ENCODE data around the gene GIGYF2.
"Not testable (repeated sequence)": the region's sequence is repeated elsewhere in the genome, so short reads cannot be mapped to it uniquely, and the experiment has no call there.

Gene GIGYF2

DNA sequence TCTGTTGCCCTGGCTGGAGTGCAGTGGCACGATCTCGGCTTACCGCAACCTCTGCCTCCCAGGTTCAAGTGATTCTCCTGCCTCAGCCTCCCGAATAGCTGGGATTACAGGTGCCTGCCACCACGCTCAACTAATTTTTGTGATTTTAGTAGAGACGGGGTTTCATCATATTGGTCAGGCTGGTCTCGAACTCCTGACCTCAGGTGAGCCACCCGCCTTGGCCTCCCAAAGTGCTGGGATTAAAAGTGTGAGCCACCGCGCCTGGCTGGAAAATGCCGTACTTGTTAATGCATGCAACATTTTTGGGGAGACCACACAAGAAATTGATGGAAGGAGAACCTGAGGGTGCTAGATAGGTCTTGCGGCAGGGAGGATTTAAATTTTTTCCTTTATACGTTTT is 6.0 kb upstream of the GIGYF2 start:
- not testable (repeated sequence) for DNase-seq

GRCh38 chr2:232693344-232693743 is 3.8 kb upstream of the GIGYF2 start:
- no peak for DNase-seq

DNA sequence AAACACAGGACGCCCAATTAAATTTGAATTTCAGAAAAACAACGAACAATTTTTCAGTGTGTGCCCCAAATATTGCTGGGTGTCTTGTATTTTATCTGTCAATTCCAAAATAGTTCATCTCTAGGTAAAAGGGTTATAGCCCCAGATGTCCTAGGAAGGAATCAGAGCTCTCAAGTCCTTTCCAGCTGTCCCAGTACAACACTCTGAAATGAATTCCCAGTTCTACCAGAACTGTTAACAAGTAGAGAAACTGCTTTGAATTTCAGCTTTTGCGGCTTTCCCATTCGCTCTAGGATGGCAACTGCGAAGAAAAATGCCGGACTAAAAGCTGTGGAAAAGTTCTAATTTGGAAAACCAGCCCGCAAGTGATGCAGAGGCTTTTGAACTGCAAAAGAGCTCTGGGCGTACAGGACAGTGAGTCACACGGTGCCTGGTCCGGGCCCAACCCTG is 497 bp upstream of the GIGYF2 start:
- no peak for DNase-seq

DNA sequence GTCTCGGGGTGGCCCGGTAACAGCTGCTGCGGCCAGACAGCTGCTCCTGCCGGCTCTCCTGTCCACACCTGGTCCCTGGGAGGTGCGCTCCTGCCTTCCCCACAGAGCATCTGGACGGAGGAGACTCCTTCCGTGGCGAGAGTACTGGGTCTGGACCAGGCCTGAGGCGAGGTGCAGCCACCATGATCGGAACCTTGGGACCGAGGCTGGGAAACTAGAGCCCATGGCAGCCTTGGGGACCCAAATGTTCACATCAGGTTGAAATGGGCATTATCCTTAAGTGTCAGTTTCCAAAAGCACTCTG is 628 bp downstream of the GIGYF2 start:
- no peak for DNase-seq

GRCh38 chr2:232698556-232699091 is 1.5 kb downstream of the GIGYF2 start:
- DNase-seq: no peak

- DNase-seq: no peak
Observed at GRCh38 chr2:232699110-232699509, 2.0 kb downstream of the GIGYF2 start.

GRCh38 chr2:232700154-232700553 is 3.0 kb downstream of the GIGYF2 start:
- DNase-seq: no peak

DNA sequence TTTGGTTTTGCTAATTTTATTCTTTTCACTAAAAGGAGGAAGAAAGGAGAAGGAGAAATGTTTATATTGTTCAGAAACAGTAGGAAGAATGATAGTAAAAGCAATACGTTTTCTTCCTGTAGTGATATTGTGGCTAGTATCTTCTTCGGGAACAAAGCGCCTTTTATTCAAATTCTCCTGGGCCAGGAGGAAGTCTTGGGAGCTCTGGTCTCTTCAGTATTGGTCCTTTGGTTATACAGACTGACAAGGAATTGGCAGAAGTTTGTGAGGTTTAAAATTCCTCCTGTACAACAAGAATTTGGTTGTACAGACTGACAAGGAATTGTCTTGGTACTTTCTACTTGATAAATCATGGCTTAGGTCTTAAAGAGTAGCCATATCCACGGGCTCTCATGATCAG is 9.9 kb downstream of the GIGYF2 start:
- no peak for DNase-seq

DNA sequence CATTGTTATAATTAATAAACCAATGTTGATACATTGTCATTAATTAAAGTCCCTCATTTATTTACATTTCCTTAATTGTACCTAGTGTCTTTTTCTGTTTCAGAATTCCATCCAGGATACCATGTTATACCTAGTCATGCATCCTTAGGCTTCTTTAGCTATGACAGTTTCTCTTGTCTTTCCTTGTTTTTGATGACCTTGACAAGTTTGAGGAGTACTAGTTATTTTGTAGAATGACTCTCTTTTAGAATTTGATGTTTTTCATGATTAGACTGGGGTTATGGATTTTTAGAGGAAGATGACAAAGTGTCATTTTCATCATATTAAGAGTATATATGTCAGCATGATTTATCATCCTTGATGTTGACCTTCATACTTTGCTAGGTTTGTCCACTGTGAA is 16.4 kb downstream of the GIGYF2 start:
- DNase-seq: no peak

DNA sequence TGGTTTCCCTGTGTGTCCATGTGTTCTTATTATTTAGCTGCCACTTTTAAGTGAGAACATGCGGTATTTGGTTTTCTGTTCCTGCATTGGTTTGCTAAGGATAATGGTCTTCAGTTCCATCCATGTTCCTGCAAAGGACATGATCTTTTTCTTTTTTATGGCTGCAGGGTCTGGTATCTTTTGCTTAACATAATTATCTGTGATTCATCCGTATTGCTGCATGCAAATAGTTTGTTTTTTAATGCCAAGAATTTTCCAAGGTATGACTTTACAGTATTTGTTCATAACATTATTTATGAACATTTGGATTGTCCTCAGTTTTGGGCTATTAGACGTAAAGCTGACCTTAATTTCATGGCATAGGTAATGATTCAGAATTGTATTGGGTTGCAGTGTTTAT is 17.8 kb downstream of the GIGYF2 start:
- no peak for DNase-seq

DNA sequence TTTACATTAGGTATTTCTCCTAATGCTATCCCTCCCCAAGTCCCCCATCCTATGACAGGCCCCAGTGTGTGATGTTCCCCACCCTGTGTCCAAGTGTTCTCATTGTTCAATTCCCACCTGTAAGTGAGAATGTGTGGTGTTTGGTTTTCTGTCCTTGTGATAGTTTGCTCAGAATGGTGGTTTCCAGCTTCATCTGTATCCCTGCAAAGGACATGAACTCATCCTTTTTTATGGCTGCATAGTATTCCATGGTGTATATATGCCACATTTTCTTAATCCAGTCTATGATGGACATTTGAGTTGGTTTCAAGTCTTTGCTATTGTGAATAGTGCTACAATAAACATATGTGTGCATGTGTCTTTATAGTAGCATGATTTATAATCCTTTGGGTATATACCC is 22.9 kb downstream of the GIGYF2 start:
- DNase-seq: not testable (repeated sequence)

GRCh38 chr2:232721261-232721660 is 24.1 kb downstream of the GIGYF2 start:
- no peak for DNase-seq

- no peak for DNase-seq
Observed at GRCh38 chr2:232721882-232722281, 24.8 kb downstream of the GIGYF2 start.

DNA sequence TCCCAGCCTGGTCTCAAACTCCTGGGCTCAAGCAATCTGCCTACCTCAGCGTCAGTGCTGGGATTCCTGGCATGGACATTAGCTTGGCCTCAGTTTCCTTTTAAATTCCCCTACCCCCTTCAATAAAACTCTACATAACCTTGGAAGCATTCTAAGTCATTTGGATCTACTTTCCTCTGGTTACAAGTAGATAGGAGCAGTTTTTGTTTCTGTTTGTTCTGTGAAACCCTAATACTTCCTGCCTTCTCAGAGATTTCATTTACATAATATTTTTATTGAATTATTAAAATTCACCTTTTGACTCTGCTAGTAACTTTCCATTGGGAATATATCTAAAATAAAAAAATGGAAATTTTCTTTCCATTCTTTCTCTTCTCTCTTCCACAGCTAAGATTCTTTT is 25.9 kb downstream of the GIGYF2 start:
- no peak for DNase-seq

DNA sequence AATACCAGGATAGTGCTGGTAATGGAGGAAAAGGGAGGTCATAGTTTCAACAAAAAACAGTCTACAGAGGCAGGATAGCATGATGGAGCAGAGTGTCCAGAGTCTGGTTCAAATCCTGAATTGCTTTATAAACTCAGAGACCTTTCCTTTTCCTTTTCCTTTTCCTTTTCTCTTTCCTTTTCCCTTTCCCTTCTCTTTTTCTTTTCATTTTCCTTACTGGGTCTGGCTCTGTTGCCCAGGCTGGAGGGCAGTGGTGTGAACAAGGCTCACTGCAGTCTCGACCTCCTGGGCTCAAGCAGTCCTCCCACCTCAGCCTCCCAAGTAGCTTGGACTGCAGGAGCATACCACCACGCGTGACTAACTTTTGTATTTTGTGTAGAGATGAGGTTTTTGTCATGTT is 31.7 kb downstream of the GIGYF2 start:
- no peak for DNase-seq

- DNase-seq: no peak
Observed at GRCh38 chr2:232731470-232731869, 34.3 kb downstream of the GIGYF2 start.

DNA sequence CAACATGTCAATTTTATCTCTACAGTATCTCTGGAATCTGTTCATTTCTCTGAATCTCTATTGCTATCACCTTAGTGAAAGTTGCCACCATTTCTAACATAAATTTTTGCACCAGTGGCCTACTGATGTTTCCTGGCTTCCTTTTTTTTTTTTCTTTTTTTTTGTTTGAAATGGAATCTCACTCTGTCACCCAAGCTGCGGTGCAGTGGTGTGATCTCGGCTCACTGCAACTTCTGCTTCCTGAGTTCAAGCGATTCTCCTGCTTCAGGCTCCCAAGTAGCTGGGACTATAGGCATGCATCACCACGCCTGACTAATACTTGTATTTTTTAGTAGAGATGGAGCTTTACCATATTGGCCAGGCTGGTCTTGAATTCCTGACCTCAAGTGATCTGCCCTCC is 44.2 kb downstream of the GIGYF2 start:
- DNase-seq: no peak

- DNase-seq: no peak
Observed at GRCh38 chr2:232741972-232742371, 44.8 kb downstream of the GIGYF2 start.

DNA sequence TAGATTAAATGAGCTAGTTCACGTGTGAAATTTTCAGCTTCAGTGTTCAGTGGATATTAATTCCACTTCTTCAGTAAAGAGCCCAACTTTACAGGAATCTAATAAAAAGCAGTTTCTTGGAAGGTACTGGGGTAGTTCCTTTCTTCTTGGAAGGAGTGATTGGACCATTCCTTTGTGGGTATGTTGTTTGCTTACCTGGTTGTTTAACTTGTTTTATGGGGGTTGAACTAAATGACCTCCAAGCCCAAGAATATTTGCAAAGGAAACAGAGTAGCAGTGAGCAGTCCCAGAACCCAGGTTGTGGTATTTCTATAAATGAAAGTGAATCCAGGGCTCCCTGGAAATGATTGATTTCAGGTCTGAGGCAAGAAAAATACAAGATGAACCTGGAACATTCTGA is 47.8 kb downstream of the GIGYF2 start:
- no peak for DNase-seq

DNA sequence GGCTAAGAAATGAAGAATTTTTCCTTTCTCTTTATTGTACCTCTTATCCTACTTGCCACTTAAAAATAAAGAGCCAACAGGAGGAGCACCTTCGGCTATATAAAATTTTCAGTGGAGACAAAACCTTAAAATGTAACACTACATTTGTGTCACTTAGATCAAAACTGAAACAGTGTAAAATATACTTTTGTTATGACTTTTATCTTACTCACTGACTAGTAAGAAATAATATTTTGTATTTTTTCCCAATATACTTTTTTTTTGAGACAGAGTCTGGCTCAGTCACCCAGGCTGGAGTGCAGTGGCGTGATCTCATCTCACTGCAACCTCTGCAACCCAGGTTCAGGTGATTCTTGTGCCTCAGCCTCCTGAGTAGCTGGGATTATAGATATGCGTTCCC is 50.9 kb downstream of the GIGYF2 start:
- no peak for DNase-seq

DNA sequence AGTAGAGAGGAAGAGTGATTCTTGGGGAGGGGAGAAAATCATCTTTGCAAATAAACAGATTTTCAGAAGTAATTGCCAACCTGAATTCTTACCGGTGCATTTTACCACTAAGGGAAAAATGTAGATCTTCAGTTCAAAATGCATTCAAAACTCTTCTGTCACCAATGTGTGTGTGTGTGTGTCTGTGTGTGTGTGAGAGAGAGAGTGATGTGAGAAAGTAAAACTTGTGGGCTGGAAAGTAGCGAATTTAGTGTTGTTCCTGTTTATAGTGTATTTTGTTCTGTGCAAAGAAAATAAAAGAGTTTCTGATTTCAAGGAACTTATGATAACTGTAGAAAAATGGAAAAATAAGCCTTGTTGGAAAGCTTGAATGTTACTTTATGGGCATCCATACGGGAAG is 52.2 kb downstream of the GIGYF2 start:
- DNase-seq: no peak

DNA sequence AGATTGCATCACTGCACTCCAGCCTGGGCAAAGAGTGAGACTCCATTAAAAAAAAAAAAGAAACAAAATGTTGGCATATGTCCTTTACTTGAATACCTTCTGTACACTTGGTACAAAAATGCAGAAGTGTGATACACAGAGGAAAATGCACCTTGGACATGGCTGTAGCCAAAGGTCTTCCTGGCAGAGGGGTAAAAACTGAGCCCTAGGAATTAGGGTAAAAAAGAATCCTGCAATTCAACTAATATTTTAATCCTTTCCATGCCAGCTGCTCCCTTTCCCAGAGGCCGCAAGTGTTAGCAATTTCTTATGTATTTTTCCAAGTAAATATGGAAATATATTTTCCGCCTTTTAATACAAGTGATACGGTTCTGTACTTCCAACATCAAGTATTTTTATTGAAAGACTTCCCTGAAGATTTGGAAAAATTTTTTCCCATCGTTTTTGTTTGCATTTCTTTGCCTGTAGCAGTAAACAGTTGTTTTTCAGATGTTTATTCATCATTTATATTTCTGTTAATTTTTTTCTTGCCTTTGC is 53.1 kb downstream of the GIGYF2 start:
- no peak for DNase-seq

- peak; percentile 19 for DNase-seq
Observed at GRCh38 chr2:232757905-232758304, 60.8 kb downstream of the GIGYF2 start.

GRCh38 chr2:232761301-232761907 is 64.3 kb downstream of the GIGYF2 start:
- DNase-seq: peak; percentile 66

DNA sequence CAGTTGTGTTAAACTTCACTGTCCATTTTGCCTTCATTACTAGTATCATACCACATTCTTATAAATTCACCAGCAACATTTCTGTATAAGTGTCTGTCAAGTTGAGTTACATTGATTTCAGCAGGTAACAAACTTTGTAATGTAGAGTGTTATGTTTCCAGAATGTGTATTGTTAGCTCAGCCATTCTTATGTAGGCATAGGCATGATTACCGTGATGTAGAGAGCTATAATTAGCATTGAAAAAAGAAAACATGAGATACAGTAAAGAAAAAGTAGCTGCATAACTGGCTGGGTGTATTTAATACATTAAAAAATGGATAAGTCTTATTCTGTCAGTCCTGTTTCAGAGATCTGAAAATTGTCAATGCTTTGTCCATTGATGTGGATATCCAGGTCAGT is 70.7 kb downstream of the GIGYF2 start:
- no peak for DNase-seq
